Measurements from ENCODE around the gene IL6ST.

IL6ST gene

DNA sequence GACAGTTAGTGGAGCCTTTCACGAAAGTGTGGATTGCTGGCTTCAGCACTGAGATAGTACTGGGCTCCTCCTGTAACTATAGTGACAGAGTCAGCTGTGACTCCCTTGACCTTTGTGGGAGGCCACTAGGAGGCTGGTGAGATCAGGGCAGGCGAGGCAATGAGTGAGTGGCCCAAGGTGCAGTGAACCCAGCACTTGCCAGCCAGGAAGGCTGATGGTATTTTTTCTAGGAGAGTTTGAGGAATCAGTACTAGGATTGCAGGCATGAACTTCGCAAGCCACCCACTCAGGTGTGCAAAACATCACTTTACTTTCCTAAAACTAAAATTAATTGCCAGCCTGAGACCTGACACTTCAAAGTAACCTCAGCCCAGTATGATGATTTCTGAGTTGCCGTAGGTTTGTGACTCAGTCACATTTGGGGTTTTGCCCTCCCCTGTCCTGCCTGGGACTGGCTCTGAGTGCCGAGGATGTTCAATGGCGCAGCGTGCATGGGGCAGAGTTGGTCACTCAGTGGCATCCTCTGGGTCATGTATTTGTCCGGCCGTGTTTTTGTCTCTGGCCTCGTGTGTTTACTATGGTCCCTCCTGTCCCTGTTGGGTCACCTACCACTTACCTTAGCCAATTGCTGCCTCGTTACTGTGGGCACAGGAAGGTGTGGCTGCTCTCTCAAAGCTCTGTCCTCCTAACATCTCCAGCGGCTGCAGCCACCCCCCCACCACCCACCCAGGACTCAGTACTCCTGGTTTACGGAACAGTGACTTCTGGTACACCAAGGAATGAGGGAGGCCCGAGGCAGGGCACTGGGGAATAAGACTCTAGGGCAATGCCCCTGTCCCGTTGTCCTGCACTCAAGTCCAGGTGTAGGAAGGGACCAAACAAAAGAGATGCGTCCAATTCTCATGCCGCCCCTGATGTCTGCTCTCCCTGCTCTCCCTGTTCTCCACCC lies 76.4 kb downstream of the IL6ST start:
- DNase-seq = no peak

GRCh38 chr5:55917402-55918086 lies 77.2 kb downstream of the IL6ST start:
- DNase-seq = no peak

DNA sequence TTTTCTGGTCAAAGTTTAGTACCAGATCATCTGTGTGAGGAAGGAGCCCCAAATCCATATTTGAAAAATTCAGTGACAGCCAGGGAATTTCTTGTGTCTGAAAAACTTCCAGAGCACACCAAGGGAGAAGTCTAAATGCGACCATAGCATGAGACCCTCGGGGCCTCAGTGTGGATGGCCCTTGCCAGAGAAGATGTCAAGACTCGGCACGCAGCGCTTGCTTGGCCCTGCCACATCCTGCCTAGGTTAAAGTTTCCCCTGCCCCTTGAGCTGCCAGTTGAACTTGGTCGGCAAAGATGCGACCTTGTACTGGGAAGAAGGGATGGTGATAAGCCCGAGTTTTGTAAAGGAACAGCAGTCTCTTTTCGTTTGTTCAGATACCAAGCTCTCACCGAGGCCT lies 77.8 kb downstream of the IL6ST start:
- no peak for DNase-seq

- no peak for DNase-seq
Observed at GRCh38 chr5:55915783-55916182, 79.0 kb downstream of the IL6ST start.

DNA sequence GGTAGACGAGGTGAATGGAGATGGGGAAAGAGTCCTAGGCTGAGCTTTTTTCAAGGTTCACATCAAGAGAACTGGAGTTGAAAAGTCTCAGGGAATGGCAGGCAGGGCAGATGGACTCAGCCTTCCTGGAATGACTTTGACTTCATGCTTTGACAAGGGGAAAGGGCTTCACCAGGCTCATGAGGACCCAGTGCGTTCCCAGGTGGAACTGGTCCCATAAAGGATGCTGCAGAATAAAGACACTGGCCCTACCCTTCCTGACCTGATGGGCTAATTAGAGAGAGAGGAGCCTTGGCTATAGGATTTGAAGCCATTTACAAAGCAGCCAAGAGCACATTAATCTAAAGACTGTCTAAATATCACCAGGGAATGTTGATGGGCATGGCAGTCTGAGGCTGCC lies 79.8 kb downstream of the IL6ST start:
- DNase-seq = no peak

DNA sequence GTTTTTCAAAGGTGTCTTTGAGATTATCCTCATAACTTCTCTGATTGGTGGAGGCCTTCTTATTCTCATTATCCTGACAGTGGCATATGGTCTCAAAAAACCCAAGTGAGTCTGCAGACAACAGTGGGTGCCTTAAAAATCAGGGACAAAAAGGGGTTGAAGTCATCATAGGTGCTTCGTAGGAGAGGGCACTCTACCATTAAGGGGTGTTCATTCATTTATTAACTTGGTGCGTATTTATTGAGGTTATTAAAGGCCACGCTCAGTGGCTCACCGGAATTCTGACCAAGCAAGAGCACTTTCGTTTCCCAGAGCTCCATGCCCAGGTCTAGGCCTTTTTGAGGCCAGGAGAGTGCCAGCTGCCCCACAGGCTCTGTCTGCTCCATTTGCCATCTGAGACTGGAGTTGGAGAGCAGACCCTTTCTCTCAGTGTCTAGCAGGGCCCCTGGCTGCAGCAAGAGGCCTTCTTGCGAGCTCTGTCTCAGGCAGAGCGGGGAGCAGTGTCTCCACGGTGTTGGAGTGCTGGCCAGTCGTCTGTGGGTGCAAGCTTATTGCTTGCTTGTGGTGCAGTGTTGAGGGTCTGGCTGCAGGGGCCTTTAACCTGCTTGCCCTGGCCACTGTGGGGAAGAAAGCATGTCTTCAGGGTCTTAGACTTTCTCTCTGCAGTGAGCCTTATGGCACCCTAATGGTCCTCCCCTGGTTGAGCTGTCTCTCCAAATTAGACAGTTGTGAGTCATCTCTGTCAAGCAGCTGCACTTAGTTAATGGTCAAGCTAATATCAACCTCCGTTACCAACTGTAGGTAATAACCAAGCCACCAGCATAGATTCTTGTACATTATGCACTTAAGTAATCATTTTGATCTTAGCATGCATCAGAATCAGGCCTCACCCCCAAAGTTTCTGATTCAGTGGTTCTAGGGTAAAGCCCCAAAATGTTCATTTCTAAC lies 81.0 kb downstream of the IL6ST start:
- no peak for DNase-seq

- DNase-seq = no peak
Observed at GRCh38 chr5:55911784-55912653, 82.7 kb downstream of the IL6ST start.

- DNase-seq = no peak
Observed at GRCh38 chr5:55908804-55909203, 86.0 kb downstream of the IL6ST start.

DNA sequence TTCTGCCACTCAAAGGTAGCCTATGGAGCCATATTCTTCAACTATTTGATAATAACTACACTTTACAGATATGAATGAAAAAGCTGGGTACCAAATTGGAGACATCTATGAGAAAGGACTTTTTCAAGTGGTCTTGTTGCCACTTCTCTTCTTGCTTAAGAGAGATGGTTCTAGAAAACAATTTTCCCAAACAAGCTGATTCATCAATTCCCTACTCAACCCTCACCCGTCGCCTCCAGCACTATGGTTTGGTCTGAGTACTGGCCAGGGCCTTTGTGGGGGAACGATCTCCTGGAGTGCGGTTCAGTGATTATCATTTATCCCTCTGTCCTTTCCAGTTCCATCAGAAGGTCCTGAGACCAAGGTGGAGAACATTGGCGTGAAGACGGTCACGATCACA lies 86.8 kb downstream of the IL6ST start:
- DNase-seq = no peak

DNA sequence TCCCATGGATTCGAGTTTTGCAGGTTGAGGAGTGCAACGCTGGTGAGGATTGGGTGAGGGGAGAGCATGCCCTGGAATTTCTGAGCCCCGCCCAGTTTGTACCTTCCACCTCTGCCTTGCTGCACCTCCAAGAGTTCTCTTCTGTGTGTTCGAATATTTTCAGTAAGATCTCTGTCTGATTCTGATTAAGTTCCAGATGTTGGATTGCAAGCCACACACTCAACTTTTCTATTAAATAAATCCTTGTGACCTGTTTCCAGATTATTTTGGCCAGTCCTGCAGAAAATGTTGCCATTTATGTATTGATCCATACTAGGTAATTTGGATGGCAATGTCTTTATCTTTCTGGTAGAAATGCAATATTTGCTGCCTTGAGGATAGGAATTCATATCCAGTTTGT lies 89.5 kb downstream of the IL6ST start:
- no peak for DNase-seq

DNA sequence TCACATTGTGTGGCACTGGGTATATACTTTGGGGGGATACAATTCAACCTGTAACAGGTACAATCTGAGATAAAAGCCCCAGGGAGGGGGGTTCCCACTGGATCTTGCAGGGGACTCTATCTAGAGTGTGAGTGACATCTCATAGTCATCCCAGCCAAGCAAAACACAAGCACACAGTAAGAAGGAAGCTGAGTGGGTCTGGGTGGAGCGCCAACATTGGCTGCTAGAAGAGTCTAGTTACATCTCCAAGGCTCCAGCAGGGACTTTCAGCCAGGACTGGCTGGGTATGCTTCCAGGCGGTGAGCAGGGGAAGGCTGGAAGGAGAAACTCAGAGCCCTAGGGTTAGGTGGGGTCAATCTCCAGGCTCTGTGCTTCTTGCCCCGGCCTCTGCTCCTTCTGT lies 90.6 kb downstream of the IL6ST start:
- DNase-seq = no peak

GRCh38 chr5:55903121-55903701 lies 91.6 kb downstream of the IL6ST start:
- DNase-seq = no peak

DNA sequence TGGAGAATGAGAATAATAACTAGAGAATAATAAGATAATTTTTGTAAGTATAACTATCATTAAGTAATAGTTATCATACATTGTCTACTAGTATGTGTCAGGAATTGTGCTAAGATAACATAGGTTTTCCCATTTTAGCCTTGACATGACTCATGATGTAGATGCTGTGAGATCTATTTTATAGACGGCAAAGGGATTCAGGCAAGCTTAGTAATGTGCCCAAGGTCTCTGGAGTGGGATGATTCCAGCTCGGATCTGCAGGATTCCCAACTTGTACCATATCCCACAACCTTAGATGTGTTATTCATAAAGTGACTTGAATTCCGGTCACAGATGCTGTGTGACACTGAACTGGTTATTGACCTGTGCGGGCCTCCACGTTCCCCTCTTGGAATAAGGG lies 92.1 kb downstream of the IL6ST start:
- DNase-seq = no peak

DNA sequence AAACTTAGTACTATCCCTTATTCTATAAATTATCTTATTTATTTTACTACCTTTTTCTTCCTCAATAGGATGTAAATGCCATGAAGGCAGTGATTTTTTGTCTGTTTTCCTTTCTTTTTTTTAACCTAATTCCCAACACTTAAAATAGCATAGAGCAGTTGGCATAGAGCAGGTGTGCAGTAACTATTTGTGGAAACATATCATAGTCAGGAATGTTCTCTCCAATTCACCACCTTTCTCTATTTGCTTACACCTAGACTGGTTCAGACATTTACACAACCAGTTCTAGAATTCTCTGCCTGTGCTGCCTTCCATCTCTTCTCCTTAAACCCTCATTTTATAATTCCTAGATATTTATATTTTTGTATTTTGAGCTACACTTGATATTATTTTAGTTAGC lies 94.0 kb downstream of the IL6ST start:
- no peak for DNase-seq

DNA sequence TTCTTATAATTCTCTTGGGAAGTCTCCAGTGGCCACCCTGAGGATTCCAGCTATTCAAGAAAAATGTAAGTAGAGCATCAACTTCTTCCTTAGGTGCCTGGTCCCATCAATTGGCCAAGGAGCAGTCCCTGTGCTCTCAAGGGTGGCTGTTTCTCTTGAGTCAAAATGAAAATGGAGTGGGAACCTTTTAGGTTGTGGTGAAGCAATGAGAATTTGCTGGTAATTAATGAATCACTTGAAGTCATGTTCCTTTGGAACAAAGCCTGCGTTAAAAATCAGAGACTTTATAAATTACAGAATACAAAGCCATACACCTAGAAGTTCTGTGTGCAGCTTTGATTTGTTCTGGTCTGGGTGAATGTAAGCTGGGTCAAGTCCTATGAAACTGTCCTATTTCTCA lies 94.7 kb downstream of the IL6ST start:
- DNase-seq = no peak

- DNase-seq = no peak
Observed at GRCh38 chr5:55899344-55899743, 95.4 kb downstream of the IL6ST start.

- no peak for DNase-seq
Observed at GRCh38 chr5:55897905-55898304, 96.9 kb downstream of the IL6ST start.

- no peak for DNase-seq
Observed at GRCh38 chr5:55897206-55897894, 97.4 kb downstream of the IL6ST start.

DNA sequence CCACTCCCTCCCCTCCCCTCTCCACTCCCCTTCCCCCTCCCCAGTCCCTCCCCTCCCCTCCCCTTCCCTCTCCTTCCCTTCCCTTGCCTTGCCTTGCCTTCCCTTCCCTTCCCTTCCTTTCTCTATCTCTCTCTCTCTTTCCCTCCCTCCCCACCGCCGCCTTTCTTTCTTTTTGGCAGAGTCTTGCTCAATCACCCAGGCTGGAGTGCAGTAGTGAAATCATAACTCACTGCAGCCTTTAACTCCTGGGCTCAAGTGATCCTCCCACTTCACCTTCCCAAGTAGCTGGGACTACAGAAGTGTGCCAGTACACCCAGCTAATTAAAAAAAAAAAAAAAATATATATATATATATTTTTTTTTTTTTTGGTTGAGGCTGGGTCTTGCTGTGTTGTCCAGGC lies 98.1 kb downstream of the IL6ST start:
- no peak for DNase-seq

- DNase-seq = no peak
Observed at GRCh38 chr5:55896238-55896637, 98.5 kb downstream of the IL6ST start.

DNA sequence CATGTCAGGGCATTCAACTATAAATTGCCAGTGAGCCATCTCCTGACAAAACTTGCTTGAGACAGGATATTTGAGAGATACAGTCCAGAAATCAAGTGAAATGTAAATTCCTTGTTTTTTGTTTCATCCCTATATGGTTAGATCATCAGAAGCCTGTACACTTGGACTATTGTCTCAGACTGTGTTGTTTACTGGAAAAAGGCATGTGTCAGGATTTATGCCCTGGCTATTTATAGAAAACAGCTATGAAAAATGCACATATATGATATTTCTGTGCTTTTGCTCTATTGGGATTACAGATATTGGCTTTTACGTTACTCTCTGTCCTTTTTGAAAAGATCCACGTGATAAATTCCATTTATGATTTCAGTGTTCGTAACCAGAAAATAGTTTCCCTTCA lies 99.4 kb downstream of the IL6ST start:
- DNase-seq = no peak
